Endothelial cell of umbilical vein (primary cell): ENCODE measurements around the gene RNF157.

Experiments used
- EZH2 ChIP-seq: IDR thresholded peaks from 2 replicates; pipeline ENCODE4 v1.6.1; 2012; ENCODE audit warnings: borderline replicate concordance, low read depth, mild to moderate bottlenecking, moderate library complexity, low read length, inconsistent platforms; ENCODE audit not compliant: severe bottlenecking
- POLR2A ChIP-seq: IDR thresholded peaks from 2 replicates; pipeline ENCODE4 v1.6.1; 2012; ENCODE audit warnings: low read depth, mild to moderate bottlenecking, control low read depth, low read length
- POLR2AphosphoS5 ChIP-seq: IDR thresholded peaks from 2 replicates; pipeline ENCODE4 v1.6.1; 2012; ENCODE audit warnings: low read depth, mild to moderate bottlenecking, control low read depth, low read length, moderate library complexity; ENCODE audit not compliant: insufficient read depth
- TF ChIP-seq, protein P1 (sequence below), 2 donors: IDR thresholded peaks; 1 replicate in 1 of 2; 2 replicates in 1 of 2; pipeline ENCODE4 v1.5.1; 2011; ENCODE audit warnings: low read length in 2 of 2, mild to moderate bottlenecking in 2 of 2, moderate library complexity in 2 of 2, control low read depth in 1 of 2, inconsistent platforms in 1 of 2, low read depth in 1 of 2; ENCODE audit not compliant: insufficient read depth in 1 of 2; ENCODE audit errors: extremely low read depth in 1 of 2
- TF ChIP-seq, protein P2 (sequence below): IDR thresholded peaks from 2 replicates; pipeline ENCODE4 v1.6.1; 2011; ENCODE audit not compliant: insufficient read depth, insufficient read length

DNA sequence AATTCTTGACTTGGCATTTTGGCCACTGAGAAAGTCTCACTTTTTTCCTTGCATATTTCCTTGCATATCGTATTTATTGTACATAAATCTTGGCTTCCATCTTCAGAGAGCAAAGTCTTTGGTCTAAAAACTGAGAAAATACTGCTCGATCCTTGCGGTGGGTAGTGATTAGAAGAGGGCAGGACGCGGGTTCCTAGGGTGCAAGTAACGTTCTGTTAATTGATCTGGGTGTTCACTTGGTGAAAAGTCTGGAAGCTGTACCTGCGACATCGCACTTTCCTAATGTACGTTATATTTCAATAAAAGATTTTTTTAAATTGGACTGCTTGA lies 24.1 kb upstream of the RNF157 start:
- TF ChIP-seq, protein P1, sequence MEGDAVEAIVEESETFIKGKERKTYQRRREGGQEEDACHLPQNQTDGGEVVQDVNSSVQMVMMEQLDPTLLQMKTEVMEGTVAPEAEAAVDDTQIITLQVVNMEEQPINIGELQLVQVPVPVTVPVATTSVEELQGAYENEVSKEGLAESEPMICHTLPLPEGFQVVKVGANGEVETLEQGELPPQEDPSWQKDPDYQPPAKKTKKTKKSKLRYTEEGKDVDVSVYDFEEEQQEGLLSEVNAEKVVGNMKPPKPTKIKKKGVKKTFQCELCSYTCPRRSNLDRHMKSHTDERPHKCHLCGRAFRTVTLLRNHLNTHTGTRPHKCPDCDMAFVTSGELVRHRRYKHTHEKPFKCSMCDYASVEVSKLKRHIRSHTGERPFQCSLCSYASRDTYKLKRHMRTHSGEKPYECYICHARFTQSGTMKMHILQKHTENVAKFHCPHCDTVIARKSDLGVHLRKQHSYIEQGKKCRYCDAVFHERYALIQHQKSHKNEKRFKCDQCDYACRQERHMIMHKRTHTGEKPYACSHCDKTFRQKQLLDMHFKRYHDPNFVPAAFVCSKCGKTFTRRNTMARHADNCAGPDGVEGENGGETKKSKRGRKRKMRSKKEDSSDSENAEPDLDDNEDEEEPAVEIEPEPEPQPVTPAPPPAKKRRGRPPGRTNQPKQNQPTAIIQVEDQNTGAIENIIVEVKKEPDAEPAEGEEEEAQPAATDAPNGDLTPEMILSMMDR (IDR thresholded peaks at IDR 0.05; ENCODE audit: extremely low read depth in 1 of 2, insufficient read depth in 1 of 2, low read depth in 1 of 2, low read length in 2 of 2) = no peak
- TF ChIP-seq POLR2AphosphoS5 (no peak), EZH2 (no peak), POLR2A (no peak)
- TF ChIP-seq, protein P2, sequence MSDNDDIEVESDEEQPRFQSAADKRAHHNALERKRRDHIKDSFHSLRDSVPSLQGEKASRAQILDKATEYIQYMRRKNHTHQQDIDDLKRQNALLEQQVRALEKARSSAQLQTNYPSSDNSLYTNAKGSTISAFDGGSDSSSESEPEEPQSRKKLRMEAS = no peak
